PC-9 (cell line): Measurements from ENCODE around the gene ERC1.

Experiments used
- CTCF ChIP-seq: fragments of 200-600 bp; sonication (generic); conservative IDR thresholded peaks from 2 replicates; pipeline ENCODE4 v1.6.1; 2017; ENCODE audit warnings: mixed run types, antibody characterized with exemption, mild to moderate bottlenecking, moderate library complexity
- EZH2 ChIP-seq: fragments of 200-600 bp; sonication (generic); IDR thresholded peaks from 2 replicates; pipeline ENCODE4 v1.8.0; 2017; ENCODE audit warnings: antibody characterized with exemption, low read depth

- TF ChIP-seq CTCF (no peak), EZH2 (no peak)
Observed at GRCh38 chr12:1044199-1044598, 53.2 kb downstream of the ERC1 start.
